Measurements from ENCODE around the gene CHD5.

The CHD5 gene

GRCh38 chr1:6056572-6056948 is 123.6 kb downstream of the CHD5 start:
- no peak for TF ChIP-seq ZNF274 (IDR thresholded peaks at IDR 0.05; ENCODE audit: low read depth, low read length)
- no peak overlapping the region for H3K4me3 ChIP-seq (ENCODE audit: low read length)

GRCh38 chr1:6054596-6054995 is 125.5 kb downstream of the CHD5 start:
- no peak overlapping the region for H3K4me3 ChIP-seq (ENCODE audit: low read length)
- no peak for TF ChIP-seq ZNF274 (IDR thresholded peaks at IDR 0.05; ENCODE audit: low read depth, low read length)

- no peak for TF ChIP-seq ZNF274 (IDR thresholded peaks at IDR 0.05; ENCODE audit: low read depth, low read length)
- no peak overlapping the region for H3K4me3 ChIP-seq (ENCODE audit: low read length)
Measured at GRCh38 chr1:6053206-6053546, 126.9 kb downstream of the CHD5 start.

GRCh38 chr1:6052543-6053205 is 127.4 kb downstream of the CHD5 start:
- H3K4me3 ChIP-seq (ENCODE audit: low read length): no peak overlapping the region
- no peak for TF ChIP-seq ZNF274 (IDR thresholded peaks at IDR 0.05; ENCODE audit: low read depth, low read length)
